Activated CD8-positive, alpha-beta memory T cell treated with anti-CD3 and anti-CD28 coated beads, Interleukin-2, amount 10 ng/mL, durations not matched to agents 7 days and 5 days (primary cell): ENCODE measurements around the gene TMCO2. TPM values are rescaled to one million over a fixed set of nuclear protein-coding genes. Genes with fewer than 3 reads are reported as not detected.
A peak's percentile ranks its signal among the peaks of the same experiment; 100 is the strongest.
"Not testable (repeated sequence)": the region's sequence is repeated elsewhere in the genome, so short reads cannot be mapped to it uniquely, and the experiment has no call there.

ENCODE experiments used
- ATAC-seq: fragments of 150-1000 bp; cut with Tn5 transposase; one replicate; pipeline ENCODE4 v1.10.0; 2021; ENCODE audit warnings: moderate library complexity
- CTCF ChIA-PET: fragments of 350-600 bp; sonication (Branson Sonifier 250); formaldehyde crosslinking; loops from one replicate; lab custom pipeline; 2021; ENCODE audit warnings: antibody characterized with exemption; lab: Charles Lee
- DNase-seq: peaks from one replicate; pipeline ENCODE4 v3.0.0-alpha.2; 2020
- H3K27ac Mint-ChIP-seq: one replicate; pipeline ENCODE4 v1.8.0; 2021; ENCODE audit warnings: mild to moderate bottlenecking, mixed read lengths
- H3K27me3 Mint-ChIP-seq: one replicate; pipeline ENCODE4 v1.8.0; 2021; ENCODE audit warnings: mixed read lengths
- H3K36me3 Mint-ChIP-seq: one replicate; pipeline ENCODE4 v1.8.0; 2021; ENCODE audit warnings: mild to moderate bottlenecking, mixed read lengths
- H3K4me1 Mint-ChIP-seq: one replicate; pipeline ENCODE4 v1.8.0; 2021; ENCODE audit warnings: mixed read lengths
- H3K4me3 Mint-ChIP-seq: one replicate; pipeline ENCODE4 v1.8.0; 2021; ENCODE audit warnings: mild to moderate bottlenecking, moderate library complexity, mixed read lengths
- H3K9me3 Mint-ChIP-seq: one replicate; pipeline ENCODE4 v1.8.0; 2022; ENCODE audit warnings: low read depth, mixed read lengths
- total RNA-seq, 2 experiments: library from RNA; stranded (reverse); gene quantifications; one replicate each; pipeline ENCODE4 v1.2.3, GENCODE V29; 2021

TMCO2 gene
- under 1 TPM in 1 of 2 experiments, not detected in 1; 0.41 TPM for total RNA-seq

GRCh38 chr1:40247655-40248054 lies at the start of gene TMCO2:
Gene TMCO2 (plus strand): TSS chr1:40247937. CDS start chr1:40247994, 57 bp downstream.
- Mint-ChIP-seq H3K4me3 (no peak within 1 kb of the TSS), H3K27me3 (no peaks in the 10 kb centered on the region), H3K9me3 (no peaks in the 10 kb centered on the region), H3K36me3 (no peaks in the 10 kb centered on the region), H3K4me1 (peaks cover 37% of the 10 kb centered on the region), H3K27ac (no peak within 1 kb of the TSS)
- CTCF ChIA-PET = interaction anchor here (1.8 to 2.2 kb wide), 2 partner anchors 10 to 68 kb away, joined by 5 read pairs; no protein-coding TSS in a partner anchor
- no peak for DNase-seq
- no peak for ATAC-seq

- Mint-ChIP-seq H3K36me3 (peaks cover 31% of the 10 kb centered on the region), H3K4me1 (no peaks in the 10 kb centered on the region), H3K27me3 (no peaks in the 10 kb centered on the region), H3K4me3 (no peak overlapping the region), H3K9me3 (no peaks in the 10 kb centered on the region), H3K27ac (no peak overlapping the region)
- DNase-seq (no peak), ATAC-seq (no peak)
- CTCF ChIA-PET = interaction anchor here (1.0 to 1.5 kb wide), 3 partner anchors 38 to 140 kb away, joined by 3 to 5 read pairs (median 4); partner anchors contain the start of gene RLF
These were observed 48.6 kb upstream of the TMCO2 start for GRCh38 chr1:40199126-40199525.

GRCh38 chr1:40204856-40205255 lies 42.9 kb upstream of the TMCO2 start:
- Mint-ChIP-seq H3K4me3 (no peak overlapping the region), H3K9me3 (no peaks in the 10 kb centered on the region), H3K4me1 (no peaks in the 10 kb centered on the region), H3K27ac (no peak overlapping the region), H3K36me3 (peaks cover 31% of the 10 kb centered on the region), H3K27me3 (no peaks in the 10 kb centered on the region)
- ATAC-seq = no peak
- no peak for DNase-seq
- CTCF ChIA-PET = interaction anchor here (0.7 to 1.9 kb wide), 4 partner anchors 10 to 227 kb away, joined by 3 to 4 read pairs (median 4); no protein-coding TSS in a partner anchor

GRCh38 chr1:40210511-40211204 lies 37.1 kb upstream of the TMCO2 start:
- ATAC-seq (no peak), DNase-seq (no peak)
- CTCF ChIA-PET = interaction anchor here (1.0 to 1.6 kb wide), 2 partner anchors 26 to 128 kb away, joined by 4 read pairs; no protein-coding TSS in a partner anchor
- Mint-ChIP-seq H3K4me3 (no peak overlapping the region), H3K4me1 (peaks cover 3% of the 10 kb centered on the region), H3K9me3 (no peaks in the 10 kb centered on the region), H3K27me3 (no peaks in the 10 kb centered on the region), H3K36me3 (peaks cover 32% of the 10 kb centered on the region), H3K27ac (no peak overlapping the region)

- no peak for DNase-seq
- Mint-ChIP-seq H3K36me3 (peaks cover 33% of the 10 kb centered on the region), H3K9me3 (no peaks in the 10 kb centered on the region), H3K4me3 (no peak overlapping the region), H3K27me3 (no peaks in the 10 kb centered on the region), H3K4me1 (peaks cover 24% of the 10 kb centered on the region), H3K27ac (no peak overlapping the region)
- CTCF ChIA-PET = interaction anchor here (1.4 kb wide), 1 partner anchor 13 kb away, joined by 3 read pairs; no protein-coding TSS in a partner anchor
- ATAC-seq = no peak
These were observed 29.4 kb upstream of the TMCO2 start for GRCh38 chr1:40218333-40218732.

GRCh38 chr1:40221471-40221905 lies 26.2 kb upstream of the TMCO2 start:
- DNase-seq, H3K9me3 Mint-ChIP-seq, ATAC-seq, H3K4me3 Mint-ChIP-seq, H3K27me3 Mint-ChIP-seq, H3K27ac Mint-ChIP-seq: not testable (repeated sequence)
- CTCF ChIA-PET = interaction anchor here (1.4 kb wide), 1 partner anchor 68 kb away, joined by 4 read pairs; no protein-coding TSS in a partner anchor
- H3K4me1 Mint-ChIP-seq = peaks cover 21% of the 10 kb centered on the region
- H3K36me3 Mint-ChIP-seq = peaks cover 29% of the 10 kb centered on the region

GRCh38 chr1:40221977-40222772 lies 25.6 kb upstream of the TMCO2 start:
- no peaks in the 10 kb centered on the region for H3K9me3 Mint-ChIP-seq
- ATAC-seq (no peak), DNase-seq (no peak)
- H3K4me1 Mint-ChIP-seq = peaks cover 20% of the 10 kb centered on the region
- H3K27ac Mint-ChIP-seq = no peak overlapping the region
- peaks cover 25% of the 10 kb centered on the region for H3K36me3 Mint-ChIP-seq
- CTCF ChIA-PET = interaction anchor here (1.4 kb wide), 1 partner anchor 69 kb away, joined by 4 read pairs; no protein-coding TSS in a partner anchor
- no peak overlapping the region for H3K4me3 Mint-ChIP-seq
- no peaks in the 10 kb centered on the region for H3K27me3 Mint-ChIP-seq

GRCh38 chr1:40224040-40224439 lies 23.7 kb upstream of the TMCO2 start:
- H3K36me3 Mint-ChIP-seq = peaks cover 24% of the 10 kb centered on the region
- peak; percentile 57 for ATAC-seq
- H3K4me3 Mint-ChIP-seq = no peak overlapping the region
- CTCF ChIA-PET = interaction anchor here (0.6 to 1.4 kb wide), 4 partner anchors 19 to 1639 kb away, joined by 3 to 4 read pairs (median 3); no protein-coding TSS in a partner anchor
- H3K27me3 Mint-ChIP-seq = no peaks in the 10 kb centered on the region
- peaks cover 20% of the 10 kb centered on the region for H3K4me1 Mint-ChIP-seq
- no peaks in the 10 kb centered on the region for H3K9me3 Mint-ChIP-seq
- no peak overlapping the region for H3K27ac Mint-ChIP-seq
- no peak for DNase-seq

GRCh38 chr1:40226192-40226591 lies 21.5 kb upstream of the TMCO2 start:
- DNase-seq (no peak), ATAC-seq (no peak)
- Mint-ChIP-seq H3K4me3 (no peak overlapping the region), H3K4me1 (peaks cover 25% of the 10 kb centered on the region), H3K36me3 (peaks cover 30% of the 10 kb centered on the region), H3K9me3 (no peaks in the 10 kb centered on the region), H3K27ac (no peak overlapping the region), H3K27me3 (no peaks in the 10 kb centered on the region)
- CTCF ChIA-PET = interaction anchor here (0.7 to 2.5 kb wide), 4 partner anchors 73 to 172 kb away, joined by 3 to 8 read pairs (median 4); partner anchors contain the start of gene COL9A2

- Mint-ChIP-seq H3K4me1 (peaks cover 37% of the 10 kb centered on the region), H3K27ac (peak overlapping the region; percentile 69), H3K27me3 (no peaks in the 10 kb centered on the region), H3K4me3 (no peak overlapping the region), H3K9me3 (no peaks in the 10 kb centered on the region), H3K36me3 (peaks cover 64% of the 10 kb centered on the region)
- peak; percentile 86 for DNase-seq
- CTCF ChIA-PET = interaction anchor here (0.7 to 2.6 kb wide), 6 partner anchors 9 to 89 kb away, joined by 3 to 7 read pairs (median 5); no protein-coding TSS in a partner anchor
- peak; percentile 94 for ATAC-seq
These were observed 15.3 kb upstream of the TMCO2 start for GRCh38 chr1:40232444-40232843.

- ATAC-seq (no peak), DNase-seq (no peak)
- Mint-ChIP-seq H3K27me3 (no peaks in the 10 kb centered on the region), H3K4me1 (peaks cover 50% of the 10 kb centered on the region), H3K9me3 (no peaks in the 10 kb centered on the region), H3K27ac (no peak overlapping the region), H3K4me3 (no peak overlapping the region), H3K36me3 (peaks cover 46% of the 10 kb centered on the region)
- CTCF ChIA-PET = interaction anchor here (0.8 to 1.8 kb wide), 5 partner anchors 13 to 87 kb away, joined by 3 to 8 read pairs (median 3); no protein-coding TSS in a partner anchor
These were observed 8.1 kb upstream of the TMCO2 start for GRCh38 chr1:40239626-40240025.

GRCh38 chr1:40240390-40240789 lies 7.3 kb upstream of the TMCO2 start:
- DNase-seq (no peak), ATAC-seq (no peak)
- Mint-ChIP-seq H3K27ac (peak overlapping the region; percentile 4), H3K27me3 (no peaks in the 10 kb centered on the region), H3K4me1 (peaks cover 55% of the 10 kb centered on the region), H3K36me3 (peaks cover 41% of the 10 kb centered on the region), H3K4me3 (no peak overlapping the region), H3K9me3 (no peaks in the 10 kb centered on the region)
- CTCF ChIA-PET = interaction anchor here (0.8 to 1.8 kb wide), 8 partner anchors 8 to 88 kb away, joined by 3 to 8 read pairs (median 4); partner anchors contain the start of gene COL9A2

GRCh38 chr1:40241362-40241761 lies 6.4 kb upstream of the TMCO2 start:
- H3K4me3 Mint-ChIP-seq = peak overlapping the region; percentile 8

More at GRCh38 chr1:40241362-40241761, 6.4 kb upstream of the TMCO2 start:
- no peaks in the 10 kb centered on the region for H3K27me3 Mint-ChIP-seq
- H3K36me3 Mint-ChIP-seq = peaks cover 33% of the 10 kb centered on the region
- DNase-seq (no peak), ATAC-seq (peak; percentile 31)
- no peaks in the 10 kb centered on the region for H3K9me3 Mint-ChIP-seq
- H3K27ac Mint-ChIP-seq = peak overlapping the region; percentile 83
- CTCF ChIA-PET = interaction anchor here (0.9 to 2.4 kb wide), 11 partner anchors 9 to 198 kb away, joined by 3 to 10 read pairs (median 4); partner anchors contain the start of gene COL9A2
- peaks cover 55% of the 10 kb centered on the region for H3K4me1 Mint-ChIP-seq
